Measurements from ENCODE around the gene PTPRZ1. TPM values are rescaled to one million over a fixed set of nuclear protein-coding genes. Genes with fewer than 3 reads are reported as not detected.

PTPRZ1 gene
- total RNA-seq, result under 1 TPM in 1 of 4 donors, not detected in 3; 0.16 TPM

- H3K4me3 ChIP-seq, result peak within 1 kb of the TSS; percentile 42 to 64 (median 46)
- TF ChIP-seq CTCF (IDR thresholded peaks at IDR 0.05 in 4 of 5, conservative IDR thresholded peaks at IDR 0.05 in 1 of 5), result no peak
- no peak for TF ChIP-seq POLR2A (IDR thresholded peaks at IDR 0.05)
- H3K4me1 ChIP-seq, result peaks cover 0 to 3% of the 10 kb centered on the region in 2 donors
- DNase-seq (no peak), ATAC-seq (no peak)
- H3K36me3 ChIP-seq, result no peaks in the 10 kb centered on the region
- no peak within 1 kb of the TSS for H3K27ac ChIP-seq
- intact Hi-C loops (cut with DNase I; ENCODE audit: low total_unique reads), result no loop called here
- H3K9me3 ChIP-seq, result no peaks in the 10 kb centered on the region
- peaks cover 10 to 28% (median 11%) of the 10 kb centered on the region in 3 donors for H3K27me3 ChIP-seq
- in situ Hi-C loops (cut with MboI; ENCODE audit: low sequenced_read_pairs in 4 of 4), result no loop called here
Measured at GRCh38 chr7:121872831-121873288, at the start of gene PTPRZ1. Gene PTPRZ1 (plus strand): TSS chr7:121873161. CDS start chr7:121873500, 339 bp downstream.

GRCh38 chr7:121824276-121824675 lies 48.7 kb upstream of the PTPRZ1 start:
- intact Hi-C loops (cut with DNase I; ENCODE audit: low total_unique reads), result no loop called here
- DNase-seq, result no peak
- no peak for TF ChIP-seq POLR2A (IDR thresholded peaks at IDR 0.05)
- no peak for TF ChIP-seq CTCF (IDR thresholded peaks at IDR 0.05 in 4 of 5, conservative IDR thresholded peaks at IDR 0.05 in 1 of 5)
- Histone ChIP-seq H3K36me3 (no peaks in the 10 kb centered on the region), H3K4me1 (no peaks in the 10 kb centered on the region), H3K4me3 (no peak overlapping the region), H3K27ac (no peak overlapping the region), H3K27me3 (no peaks in the 10 kb centered on the region), H3K9me3 (no peaks in the 10 kb centered on the region)
- ATAC-seq, result no peak
- in situ Hi-C loops (cut with MboI; ENCODE audit: low sequenced_read_pairs in 4 of 4), result no loop called here

- no peaks in the 10 kb centered on the region for H3K4me1 ChIP-seq
- ATAC-seq (no peak), DNase-seq (no peak)
- no peak overlapping the region for H3K27ac ChIP-seq
- no peak for TF ChIP-seq POLR2A (IDR thresholded peaks at IDR 0.05)
- TF ChIP-seq CTCF (IDR thresholded peaks at IDR 0.05 in 4 of 5, conservative IDR thresholded peaks at IDR 0.05 in 1 of 5), result no peak
- in situ Hi-C loops (cut with MboI; ENCODE audit: low sequenced_read_pairs in 4 of 4), result no loop called here
- no peaks in the 10 kb centered on the region for H3K9me3 ChIP-seq
- no peak overlapping the region for H3K4me3 ChIP-seq
- H3K36me3 ChIP-seq, result no peaks in the 10 kb centered on the region
- H3K27me3 ChIP-seq, result no peaks in the 10 kb centered on the region
- intact Hi-C loops (cut with DNase I; ENCODE audit: low total_unique reads), result no loop called here
Measured at GRCh38 chr7:121831351-121831750, 41.6 kb upstream of the PTPRZ1 start.

DNA sequence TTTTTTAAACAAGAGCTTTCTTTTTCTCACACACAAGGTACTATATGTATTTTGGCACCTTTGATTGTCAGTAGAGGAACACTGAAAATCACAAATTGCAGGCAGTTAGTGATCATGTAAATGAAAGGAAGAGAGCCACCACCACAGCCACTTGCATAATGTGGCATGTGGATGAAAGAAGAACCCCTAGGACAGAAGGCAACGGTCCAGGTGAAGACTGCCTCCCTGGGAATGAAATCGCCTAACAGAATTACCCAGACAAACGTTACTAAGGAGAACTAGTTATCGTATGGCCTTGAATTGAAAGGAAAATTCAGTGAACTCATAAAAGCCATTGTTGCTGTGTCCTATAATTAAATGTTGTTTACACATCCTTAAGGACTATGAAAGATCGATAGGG lies 41.2 kb upstream of the PTPRZ1 start:
- H3K9me3 ChIP-seq, result no peaks in the 10 kb centered on the region
- no peak overlapping the region for H3K4me3 ChIP-seq
- H3K36me3 ChIP-seq, result no peaks in the 10 kb centered on the region
- intact Hi-C loops (cut with DNase I; ENCODE audit: low total_unique reads) (no loop called here), in situ Hi-C loops (cut with MboI; ENCODE audit: low sequenced_read_pairs in 4 of 4) (no loop called here)
- no peak overlapping the region for H3K27ac ChIP-seq
- no peaks in the 10 kb centered on the region for H3K4me1 ChIP-seq
- H3K27me3 ChIP-seq, result no peaks in the 10 kb centered on the region
- DNase-seq (no peak), ATAC-seq (no peak)
- TF ChIP-seq CTCF (IDR thresholded peaks at IDR 0.05 in 4 of 5, conservative IDR thresholded peaks at IDR 0.05 in 1 of 5), result no peak
- TF ChIP-seq POLR2A (IDR thresholded peaks at IDR 0.05), result no peak

DNA sequence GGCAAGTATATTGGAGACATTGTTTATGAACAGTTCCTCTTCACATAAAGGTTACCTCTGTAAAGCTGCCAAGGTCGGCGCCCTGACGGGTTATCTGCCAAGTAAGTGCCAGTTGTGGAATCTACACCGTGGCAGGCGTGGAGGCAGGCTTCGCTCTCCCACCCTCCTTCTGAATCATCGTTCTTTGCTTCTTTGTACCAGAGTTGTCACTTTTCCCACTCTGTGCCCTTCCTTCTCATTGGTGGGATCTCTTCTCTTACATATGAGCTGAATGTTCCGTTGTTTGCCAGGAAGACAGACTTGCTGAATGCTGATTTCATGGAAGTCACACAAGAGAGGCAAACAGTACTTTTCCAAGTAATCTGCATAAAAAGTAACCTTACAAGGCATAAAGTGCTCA lies 40.6 kb upstream of the PTPRZ1 start:
- Histone ChIP-seq H3K9me3 (no peaks in the 10 kb centered on the region), H3K27ac (no peak overlapping the region), H3K4me1 (no peaks in the 10 kb centered on the region), H3K4me3 (no peak overlapping the region), H3K36me3 (no peaks in the 10 kb centered on the region), H3K27me3 (no peaks in the 10 kb centered on the region)
- intact Hi-C loops (cut with DNase I; ENCODE audit: low total_unique reads), result no loop called here
- ATAC-seq, result no peak
- in situ Hi-C loops (cut with MboI; ENCODE audit: low sequenced_read_pairs in 4 of 4), result no loop called here
- TF ChIP-seq POLR2A (IDR thresholded peaks at IDR 0.05) (no peak), CTCF (IDR thresholded peaks at IDR 0.05 in 4 of 5, conservative IDR thresholded peaks at IDR 0.05 in 1 of 5) (no peak)
- DNase-seq, result no peak
